ENCODE results near the gene INPP5B. TPM values are rescaled to one million over a fixed set of nuclear protein-coding genes. Genes with fewer than 3 reads are reported as not detected.

INPP5B gene
- total and polyA plus RNA-seq, 2 donors from 2014 or later: 8.4 to 32.9 TPM

DNA sequence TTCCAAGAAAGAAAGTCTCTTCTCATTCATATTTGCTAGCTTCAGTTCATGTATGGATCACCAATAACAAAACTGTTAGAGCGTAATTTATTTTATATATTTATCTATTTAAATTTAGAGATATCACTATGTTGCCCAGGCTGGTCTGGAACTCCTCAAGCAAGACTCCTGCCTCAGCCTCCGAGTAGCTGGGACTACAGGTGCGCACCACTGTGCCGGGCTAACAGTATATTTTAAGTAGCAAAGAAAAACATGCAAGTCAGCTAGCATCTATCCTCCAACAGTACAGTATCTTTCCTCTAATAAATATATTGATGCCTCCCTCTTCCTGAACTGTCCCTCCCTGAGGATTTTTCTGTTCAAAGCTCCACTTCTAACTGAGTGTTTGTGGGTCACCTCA, 21.5 kb downstream of the INPP5B start:
- FAIRE-seq (no peak), DNase-seq (no peak)
- Histone ChIP-seq H3K9ac (ENCODE audit: low read length in 3 of 3) (no peak overlapping the region), H3K27ac (ENCODE audit: low read depth in 2 of 2, low read length in 2 of 2) (no peak overlapping the region), H3K4me3 (ENCODE audit: low read length in 3 of 3) (no peak overlapping the region), H3K9me3 (ENCODE audit: control insufficient read depth in 2 of 3, insufficient read depth in 1 of 3, low read length in 3 of 3) (no peaks in the 10 kb centered on the region), H3K4me1 (ENCODE audit: control insufficient read depth in 2 of 3, insufficient read depth in 2 of 3, low read depth in 1 of 3, low read length in 3 of 3) (peaks cover 0 to 3% (median 0%) of the 10 kb centered on the region in 3 donors), H3K36me3 (ENCODE audit: control insufficient read depth in 2 of 3, insufficient read depth in 3 of 3, low read length in 3 of 3) (peaks cover 0 to under 1% (median 0%) of the 10 kb centered on the region in 3 donors), H3K27me3 (ENCODE audit: control insufficient read depth, insufficient read depth, low read length) (no peaks in the 10 kb centered on the region)
- intact Hi-C loops (cut with DNase I): no loop called here
- TF ChIP-seq CTCF (IDR thresholded peaks at IDR 0.05; ENCODE audit: borderline replicate concordance, extremely low read depth, insufficient read depth): no peak

- Histone ChIP-seq H3K9ac (ENCODE audit: low read length in 3 of 3) (no peak overlapping the region), H3K9me3 (ENCODE audit: control insufficient read depth in 2 of 3, insufficient read depth in 1 of 3, low read length in 3 of 3) (no peaks in the 10 kb centered on the region), H3K4me3 (ENCODE audit: low read length in 3 of 3) (no peak overlapping the region), H3K27ac (ENCODE audit: low read depth in 2 of 2, low read length in 2 of 2) (no peak overlapping the region), H3K4me1 (ENCODE audit: control insufficient read depth in 2 of 3, insufficient read depth in 2 of 3, low read depth in 1 of 3, low read length in 3 of 3) (peaks cover 0 to 3% (median 0%) of the 10 kb centered on the region in 3 donors), H3K27me3 (ENCODE audit: control insufficient read depth, insufficient read depth, low read length) (no peaks in the 10 kb centered on the region), H3K36me3 (ENCODE audit: control insufficient read depth in 2 of 3, insufficient read depth in 3 of 3, low read length in 3 of 3) (peaks cover 0 to 6% (median 0%) of the 10 kb centered on the region in 3 donors)
- no peak for DNase-seq
- TF ChIP-seq CTCF (IDR thresholded peaks at IDR 0.05; ENCODE audit: borderline replicate concordance, extremely low read depth, insufficient read depth): no peak
- intact Hi-C loops (cut with DNase I): no loop called here
- no peak for FAIRE-seq
Measured at GRCh38 chr1:37923551-37923889, 23.3 kb downstream of the INPP5B start.

- intact Hi-C loops (cut with DNase I): no loop called here
- Histone ChIP-seq H3K27me3 (ENCODE audit: control insufficient read depth, insufficient read depth, low read length) (no peaks in the 10 kb centered on the region), H3K36me3 (ENCODE audit: control insufficient read depth in 2 of 3, insufficient read depth in 3 of 3, low read length in 3 of 3) (peaks cover 0 to 6% (median 0%) of the 10 kb centered on the region in 3 donors), H3K4me1 (ENCODE audit: control insufficient read depth in 2 of 3, insufficient read depth in 2 of 3, low read depth in 1 of 3, low read length in 3 of 3) (peaks cover 0 to 3% (median 0%) of the 10 kb centered on the region in 3 donors), H3K4me3 (ENCODE audit: low read length in 3 of 3) (no peak overlapping the region), H3K9me3 (ENCODE audit: control insufficient read depth in 2 of 3, insufficient read depth in 1 of 3, low read length in 3 of 3) (no peaks in the 10 kb centered on the region), H3K27ac (ENCODE audit: low read depth in 2 of 2, low read length in 2 of 2) (no peak overlapping the region), H3K9ac (ENCODE audit: low read length in 3 of 3) (no peak overlapping the region)
- TF ChIP-seq CTCF (IDR thresholded peaks at IDR 0.05; ENCODE audit: borderline replicate concordance, extremely low read depth, insufficient read depth): no peak
- FAIRE-seq (no peak), DNase-seq (no peak)
Measured at GRCh38 chr1:37922767-37923550, 23.9 kb downstream of the INPP5B start.

Measured in kidney (tissue), 14 donors.